Osteocyte (in vitro differentiated cells): Measurements from ENCODE around the gene FOXI2. TPM values are rescaled to one million over a fixed set of nuclear protein-coding genes. Genes with fewer than 3 reads are reported as not detected.

Source experiments
- DNase-seq: peaks from one replicate; pipeline ENCODE4 v3.0.0; 2021; ENCODE audit warnings: mixed read lengths; ENCODE audit not compliant: unreplicated experiment; ENCODE audit errors: extremely low spot score
- H3K27ac Mint-ChIP-seq: one replicate; pipeline ENCODE4 v1.8.0; 2021; ENCODE audit warnings: mild to moderate bottlenecking, mixed read lengths; ENCODE audit not compliant: unreplicated experiment
- H3K27me3 Mint-ChIP-seq: one replicate; pipeline ENCODE4 v1.8.0; 2021; ENCODE audit warnings: mixed read lengths; ENCODE audit not compliant: unreplicated experiment
- H3K36me3 Mint-ChIP-seq: one replicate; pipeline ENCODE4 v1.8.0; 2021; ENCODE audit warnings: mixed read lengths; ENCODE audit not compliant: unreplicated experiment
- H3K4me1 Mint-ChIP-seq: one replicate; pipeline ENCODE4 v1.8.0; 2021; ENCODE audit warnings: mixed read lengths; ENCODE audit not compliant: unreplicated experiment
- H3K4me3 Mint-ChIP-seq: one replicate; pipeline ENCODE4 v1.8.0; 2021; ENCODE audit warnings: mild to moderate bottlenecking, moderate library complexity, mixed read lengths; ENCODE audit not compliant: unreplicated experiment
- H3K9me3 Mint-ChIP-seq: one replicate; pipeline ENCODE4 v1.8.0; 2021; ENCODE audit warnings: mixed read lengths; ENCODE audit not compliant: unreplicated experiment
- CTCF ChIP-seq: fragments of 200-600 bp; sonication (generic); IDR thresholded peaks from 2 replicates; pipeline ENCODE4 v1.5.0; 2021; ENCODE audit warnings: antibody characterized with exemption, mild to moderate bottlenecking, moderate library complexity
- total RNA-seq: library from RNA; stranded (reverse); gene quantifications from 2 replicates; pipeline ENCODE4 v1.2.1, GENCODE V29; 2021

The FOXI2 gene
- total RNA-seq, 1 donor from 2014 or later = not detected

- no peaks in the 10 kb centered on the region for H3K9me3 Mint-ChIP-seq
Observed at GRCh38 chr10:127736222-127736914, 617 bp upstream of the FOXI2 start.

GRCh38 chr10:127737563-127738511 lies 852 bp downstream of the FOXI2 start:
- H3K36me3 Mint-ChIP-seq = no peaks in the 10 kb centered on the region
- DNase-seq = no peak
- no peak overlapping the region for H3K4me3 Mint-ChIP-seq
- H3K4me1 Mint-ChIP-seq = no peaks in the 10 kb centered on the region
- H3K27me3 Mint-ChIP-seq = peaks cover 32% of the 10 kb centered on the region
- no peaks in the 10 kb centered on the region for H3K9me3 Mint-ChIP-seq
- no peak overlapping the region for H3K27ac Mint-ChIP-seq
- no peak for TF ChIP-seq CTCF

More at GRCh38 chr10:127736222-127736914, 617 bp upstream of the FOXI2 start:
- Mint-ChIP-seq H3K27ac (no peak overlapping the region), H3K36me3 (no peaks in the 10 kb centered on the region), H3K4me1 (no peaks in the 10 kb centered on the region), H3K27me3 (peaks cover 32% of the 10 kb centered on the region), H3K4me3 (no peak overlapping the region)
- DNase-seq = no peak
- TF ChIP-seq CTCF = no peak

GRCh38 chr10:127738512-127739424 lies 1.8 kb downstream of the FOXI2 start:
- no peak for DNase-seq
- no peak overlapping the region for H3K27ac Mint-ChIP-seq
- H3K4me1 Mint-ChIP-seq = no peaks in the 10 kb centered on the region
- H3K4me3 Mint-ChIP-seq = no peak overlapping the region
- H3K36me3 Mint-ChIP-seq = no peaks in the 10 kb centered on the region
- no peaks in the 10 kb centered on the region for H3K9me3 Mint-ChIP-seq
- H3K27me3 Mint-ChIP-seq = peaks cover 25% of the 10 kb centered on the region
- no peak for TF ChIP-seq CTCF

GRCh38 chr10:127739908-127740307 lies 2.9 kb downstream of the FOXI2 start:
- no peak for TF ChIP-seq CTCF
- H3K36me3 Mint-ChIP-seq = no peaks in the 10 kb centered on the region
- no peak overlapping the region for H3K4me3 Mint-ChIP-seq
- DNase-seq = no peak
- peaks cover 23% of the 10 kb centered on the region for H3K27me3 Mint-ChIP-seq
- no peaks in the 10 kb centered on the region for H3K4me1 Mint-ChIP-seq
- H3K27ac Mint-ChIP-seq = no peak overlapping the region
- H3K9me3 Mint-ChIP-seq = no peaks in the 10 kb centered on the region
